IMR-90 (cell line): ENCODE measurements around the gene CCDC88C. TPM values are rescaled to one million over a fixed set of nuclear protein-coding genes. Genes with fewer than 3 reads are reported as not detected.

Experiments
- ATAC-seq: fragments of 200-7000 bp; cut with Tn5 transposase; 2 replicates; pipeline ENCODE4 v1.9.1; 2020; ENCODE audit warnings: low read depth, mild to moderate bottlenecking, moderate library complexity
- BruUV-seq: library from RNA; stranded (reverse); fragments of 400-500 nt; replicated peaks from 2 replicates; lab custom pipeline; 2021; lab: Mats Ljungman, UMichigan
- CTCF ChIA-PET: fragments of 300-600 bp; formaldehyde crosslinking; extraction: SDS; loops from one replicate; lab custom pipeline; 2021; ENCODE audit warnings: antibody characterized with exemption; lab: Yijun Ruan, JAX
- POLR2A ChIA-PET: fragments of 300-600 bp; sonication (Branson Sonifier 250); formaldehyde crosslinking; loops from one replicate; lab custom pipeline; 2022; ENCODE audit warnings: antibody characterized with exemption; ENCODE audit not compliant: unreplicated experiment; lab: Charles Lee
- DNase-seq: peaks from one replicate; pipeline ENCODE4 v3.0.0; 2013
- H2AFZ ChIP-seq: replicated peaks from 2 replicates; pipeline ENCODE3; 2013; ENCODE audit warnings: low read length, mild to moderate bottlenecking; ENCODE audit not compliant: poor library complexity
- H2AK5ac ChIP-seq: 2 replicates; pipeline ENCODE4 v1.6.1; 2013; ENCODE audit warnings: low read depth, low read length, inconsistent platforms
- H2AK9ac ChIP-seq: replicated peaks from 2 replicates; pipeline ENCODE3; 2013; ENCODE audit warnings: mild to moderate bottlenecking, low read depth, low read length, moderate library complexity; ENCODE audit not compliant: poor library complexity
- H2BK120ac ChIP-seq: 2 replicates; pipeline ENCODE4 v1.6.1; 2013; ENCODE audit warnings: low read depth, low read length, inconsistent platforms
- H2BK15ac ChIP-seq: 3 replicates; pipeline ENCODE4 v1.6.1; 2013; ENCODE audit warnings: low read depth, low read length, inconsistent platforms
- H2BK20ac ChIP-seq: 2 replicates; pipeline ENCODE4 v1.6.1; 2013; ENCODE audit warnings: low read depth, mild to moderate bottlenecking, inconsistent platforms, low read length, moderate library complexity
- H2BK5ac ChIP-seq: 2 replicates; pipeline ENCODE4 v1.6.1; 2013; ENCODE audit warnings: mild to moderate bottlenecking, low read depth, low read length, inconsistent platforms; ENCODE audit not compliant: poor library complexity, severe bottlenecking
- H3K14ac ChIP-seq: replicated peaks from 2 replicates; pipeline ENCODE4 v1.6.1; 2013; ENCODE audit warnings: low read depth, low read length, inconsistent platforms
- H3K18ac ChIP-seq: 2 replicates; pipeline ENCODE4 v1.6.1; 2013; ENCODE audit warnings: low read depth, low read length, control low read depth
- H3K23ac ChIP-seq: 2 replicates; pipeline ENCODE4 v1.6.1; 2013; ENCODE audit warnings: low read depth, low read length, inconsistent platforms
- H3K27ac ChIP-seq: 2 replicates; pipeline ENCODE4 v1.5.1; 2013; ENCODE audit warnings: mild to moderate bottlenecking, control low read depth, low read length; ENCODE audit not compliant: insufficient read depth
- H3K27me3 ChIP-seq: 2 replicates; pipeline ENCODE4 v1.6.1; 2013; ENCODE audit warnings: low read length; ENCODE audit not compliant: control insufficient read depth, insufficient read depth
- H3K36me3 ChIP-seq: 2 replicates; pipeline ENCODE4 v1.6.1; 2013; ENCODE audit warnings: low read length, mixed read lengths; ENCODE audit not compliant: control insufficient read depth, insufficient read depth
- H3K4ac ChIP-seq: 2 replicates; pipeline ENCODE4 v1.6.1; 2013; ENCODE audit warnings: low read depth, low read length, inconsistent platforms
- H3K4me1 ChIP-seq: 2 replicates; pipeline ENCODE4 v1.6.1; 2013; ENCODE audit warnings: low read length, mixed read lengths; ENCODE audit not compliant: control insufficient read depth, insufficient read depth
- H3K4me2 ChIP-seq: 2 replicates; pipeline ENCODE4 v1.6.1; 2013; ENCODE audit warnings: low read depth, mild to moderate bottlenecking, control low read depth, low read length, moderate library complexity
- H3K4me3 ChIP-seq: 2 replicates; pipeline ENCODE4 v1.5.1; 2013; ENCODE audit warnings: low read depth, mild to moderate bottlenecking, control low read depth, low read length, moderate library complexity; ENCODE audit not compliant: insufficient read depth
- H3K56ac ChIP-seq: 2 replicates; pipeline ENCODE4 v1.6.1; 2013; ENCODE audit warnings: low read length, inconsistent platforms; ENCODE audit not compliant: insufficient read depth; ENCODE audit errors: extremely low read depth
- H3K79me1 ChIP-seq, 2 experiments: 2 replicates each; pipeline ENCODE4 v1.6.1; 2013; ENCODE audit warnings: low read length in 2 of 2, inconsistent platforms in 1 of 2, low read depth in 1 of 2
- H3K9ac ChIP-seq: 2 replicates; pipeline ENCODE4 v1.6.1; 2013; ENCODE audit warnings: low read depth, low read length, control low read depth
- H3K9me1 ChIP-seq: 2 replicates; pipeline ENCODE4 v1.6.1; 2013; ENCODE audit warnings: low read length, inconsistent platforms; ENCODE audit not compliant: insufficient read depth
- H3K9me3 ChIP-seq: 2 replicates; pipeline ENCODE4 v1.6.1; 2013; ENCODE audit warnings: low read length; ENCODE audit not compliant: control insufficient read depth, insufficient read depth
- H4K20me1 ChIP-seq: 2 replicates; pipeline ENCODE4 v1.6.1; 2013; ENCODE audit warnings: low read length, inconsistent platforms; ENCODE audit not compliant: insufficient read depth
- H4K5ac ChIP-seq: 2 replicates; pipeline ENCODE4 v1.6.1; 2013; ENCODE audit warnings: mild to moderate bottlenecking, low read depth, low read length, control low read depth
- H4K8ac ChIP-seq, 2 experiments: 2 replicates each; pipeline ENCODE4 v1.6.1; 2013; ENCODE audit warnings: low read depth in 2 of 2, low read length in 2 of 2, control low read depth in 1 of 2, inconsistent platforms in 1 of 2
- H4K91ac ChIP-seq: 2 replicates; pipeline ENCODE4 v1.6.1; 2013; ENCODE audit warnings: low read depth, low read length, inconsistent platforms; ENCODE audit not compliant: insufficient read depth
- BHLHE40 ChIP-seq: fragments of 150-350 bp; IDR thresholded peaks from 2 replicates; pipeline ENCODE4 v1.6.1; 2016; ENCODE audit warnings: mild to moderate bottlenecking, low read depth, low read length
- CHD1 ChIP-seq: IDR thresholded peaks from 2 replicates; pipeline ENCODE4 v1.6.1; 2012; ENCODE audit warnings: low read depth, low read length, improper control_type of control experiment
- CTCF ChIP-seq: conservative IDR thresholded peaks from 2 replicates; pipeline ENCODE4 v1.5.1; 2012; ENCODE audit warnings: mild to moderate bottlenecking, low read depth, low read length, improper control_type of control experiment
- ELK1 ChIP-seq: fragments of 150-350 bp; IDR thresholded peaks from 2 replicates; pipeline ENCODE4 v1.6.1; 2016; ENCODE audit warnings: low read depth, mild to moderate bottlenecking, low read length, moderate library complexity, borderline replicate concordance
- FOS ChIP-seq: fragments of 150-350 bp; IDR thresholded peaks from 2 replicates; pipeline ENCODE4 v1.6.1; 2016; ENCODE audit warnings: low read depth, low read length
- MAFK ChIP-seq: IDR thresholded peaks from 2 replicates; pipeline ENCODE4 v1.6.1; 2012; ENCODE audit warnings: low read depth, low read length, improper control_type of control experiment
- MAZ ChIP-seq: IDR thresholded peaks from 2 replicates; pipeline ENCODE4 v1.6.1; 2012; ENCODE audit warnings: low read depth, mild to moderate bottlenecking, low read length, improper control_type of control experiment, moderate library complexity, borderline replicate concordance
- MXI1 ChIP-seq: IDR thresholded peaks from 2 replicates; pipeline ENCODE4 v1.6.1; 2012; ENCODE audit warnings: low read depth, mild to moderate bottlenecking, low read length, moderate library complexity, borderline replicate concordance
- NFE2L2 ChIP-seq: fragments of 150-350 bp; IDR thresholded peaks from 2 replicates; pipeline ENCODE4 v1.6.1; 2016; ENCODE audit warnings: low read depth, mild to moderate bottlenecking, low read length
- POLR2A ChIP-seq: IDR thresholded peaks from 2 replicates; pipeline ENCODE4 v1.6.1; 2012; ENCODE audit warnings: mild to moderate bottlenecking, low read depth, low read length
- RAD21 ChIP-seq: IDR thresholded peaks from 2 replicates; pipeline ENCODE4 v1.6.1; 2012; ENCODE audit warnings: low read length, improper control_type of control experiment
- RCOR1 ChIP-seq: IDR thresholded peaks from 2 replicates; pipeline ENCODE4 v1.6.1; 2012; ENCODE audit warnings: mild to moderate bottlenecking, low read length, improper control_type of control experiment; ENCODE audit not compliant: insufficient replicate concordance
- RFX5 ChIP-seq: IDR thresholded peaks from 2 replicates; pipeline ENCODE4 v1.8.0; 2012; ENCODE audit warnings: low read depth, mild to moderate bottlenecking, low read length, moderate library complexity
- USF2 ChIP-seq: fragments of 150-350 bp; IDR thresholded peaks from 2 replicates; pipeline ENCODE4 v1.6.1; 2017; ENCODE audit warnings: mild to moderate bottlenecking, antibody characterized with exemption, low read length, low read depth
- WGBS, 2 experiments: methylation state at CpG; one replicate each; pipeline versions ENCODE4 v1.1.5 to v1.1.7; 2013; ENCODE audit warnings: missing lambda C conversion rate in 2 of 2; ENCODE audit not compliant: insufficient read length in 1 of 2; ENCODE audit errors: extremely low coverage in 2 of 2; 5-methylcytosine and 5-hydroxymethylcytosine counted together
- dilution Hi-C: fragments of 300-500 bp; cut with HindIII; formaldehyde crosslinking; loops from one replicate; pipeline ENCODE4 v1.14.3; 2018; ENCODE audit warnings: low sequenced_read_pairs; ENCODE audit not compliant: unreplicated experiment
- in situ Hi-C: fragments of 300-500 bp; cut with MboI; formaldehyde crosslinking; loops from 3 replicates; pipeline ENCODE4 v1.14.3; 2019; ENCODE audit warnings: low sequenced_read_pairs, inconsistent platforms, mixed read lengths
- intact Hi-C: fragments of 100-400 bp; cut with micrococcal nuclease; formaldehyde crosslinking; loops from 2 replicates; pipeline ENCODE4 v1.10.0; 2022
- polyA plus RNA-seq, 3 experiments: library from polyadenylated mRNA; depleted of rRNA; stranded (reverse); fragments of >200 nt; gene quantifications; 2 replicates each; pipeline ENCODE4 v1.2.3, GENCODE V29; 2012; ENCODE audit warnings: low replicate concordance in 1 of 3
- total RNA-seq: library from RNA; depleted of rRNA; stranded (reverse); fragments of >200 nt; gene quantifications from 2 replicates; pipeline ENCODE4 v1.2.3, GENCODE V29; 2012

CCDC88C gene
- total and polyA plus RNA-seq, 2 of the 4 experiments (the other 2 are of a cell fraction), result 0.17 to 0.18 TPM

GRCh38 chr14:91227183-91227628 is 190.4 kb downstream of the CCDC88C start:
- Histone ChIP-seq H3K27ac (no peak overlapping the region), H2AK9ac (no peak overlapping the region), H3K4me2 (no peak overlapping the region), H3K14ac (no peak overlapping the region), H3K27me3 (no peaks in the 10 kb centered on the region), H2AK5ac (no peak overlapping the region), H2BK120ac (no peak overlapping the region), H3K4ac (no peak overlapping the region), H2BK20ac (no peak overlapping the region), H4K5ac (no peak overlapping the region), H3K36me3 (peaks cover 1% of the 10 kb centered on the region; the same call in 1 of the 2 replicates), H3K4me1 (peaks cover 6% of the 10 kb centered on the region), H2AFZ (no peak overlapping the region), H3K9me3 (peaks cover 5% of the 10 kb centered on the region; the same call in 1 of the 2 replicates), H4K20me1 (no peaks in the 10 kb centered on the region), H3K79me1 (peaks cover 0 to 4% of the 10 kb centered on the region in 2 experiments; a peak in 1 of 4 replicates), H2BK15ac (no peak overlapping the region), H3K18ac (no peak overlapping the region; the same call in 1 of the 2 replicates), H3K9ac (no peak overlapping the region), H2BK5ac (no peak overlapping the region), H3K9me1 (peaks cover 27% of the 10 kb centered on the region), H3K4me3 (no peak overlapping the region), H4K91ac (no peak overlapping the region), H3K56ac (no peak overlapping the region), H3K23ac (no peak overlapping the region), H4K8ac (no peak overlapping the region)
- no peak for ATAC-seq
- no TSS peak for BruUV-seq
- WGBS, 2 experiments, result no CpG with 5 or more reads among the region's 7 CpGs
- CTCF ChIA-PET, result interaction anchor here (0.6 kb wide), 2 partner anchors 11 to 868 kb away, joined by 3 to 5 read pairs; no protein-coding TSS in a partner anchor
- intact Hi-C loops (no loop called here), in situ Hi-C loops (no loop called here), dilution Hi-C loops (no loop called here)
- DNase-seq, result no peak
- POLR2A ChIA-PET, result no interaction called here
- TF ChIP-seq CHD1 (no peak), MAZ (no peak), RFX5 (no peak), RAD21 (no peak), MXI1 (no peak), FOS (no peak), NFE2L2 (no peak), MAFK (no peak), BHLHE40 (no peak), RCOR1 (no peak), USF2 (no peak), POLR2A (no peak), ELK1 (no peak), CTCF (no peak)
